Measurements from ENCODE around the gene TCAP. TPM values are rescaled to one million over a fixed set of nuclear protein-coding genes. Genes with fewer than 3 reads are reported as not detected.

The TCAP gene
- total RNA-seq, 2 experiments from 2014 or later: 1.3 to 1.8 TPM

DNA sequence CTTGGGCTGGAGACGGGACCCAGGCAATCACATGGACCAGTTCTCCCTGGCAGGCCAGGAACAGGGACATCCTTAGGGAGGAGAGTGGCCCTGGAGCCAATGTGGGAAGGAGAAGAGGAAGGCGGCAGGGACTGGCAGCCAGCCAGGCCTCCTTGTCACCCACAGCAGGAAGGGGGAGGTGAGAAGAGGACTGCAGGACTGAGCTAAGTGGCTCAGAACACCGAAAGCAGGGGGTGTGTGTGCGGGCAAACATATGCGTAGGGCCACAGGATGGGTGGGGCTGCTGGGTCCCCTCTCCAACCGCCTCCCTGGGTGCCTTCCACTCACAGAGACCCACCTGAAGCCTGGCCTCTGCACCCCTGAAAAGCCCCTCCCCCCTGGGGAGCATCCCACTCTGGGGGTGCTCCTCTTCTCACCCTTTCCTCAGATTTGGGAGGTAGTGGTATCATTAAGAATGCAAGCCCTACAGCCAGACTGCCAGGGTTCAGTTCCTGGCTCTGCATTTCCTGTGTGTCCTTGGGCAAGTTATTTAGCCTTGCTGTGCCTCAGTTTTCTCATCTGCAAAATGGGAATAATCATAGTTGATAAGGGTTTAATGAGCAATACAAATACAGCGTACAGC is 11.2 kb downstream of the TCAP start:
- H3K36me3 Mint-ChIP-seq (ENCODE audit: low read depth): peaks cover 12% of the 10 kb centered on the region
- ATAC-seq: peak; percentile 76
- DNase-seq: peak; percentile 80
- no peaks in the 10 kb centered on the region for H3K9me3 Mint-ChIP-seq (ENCODE audit: insufficient read depth)
- peaks cover 63% of the 10 kb centered on the region for H3K4me1 Mint-ChIP-seq (ENCODE audit: low read depth)
- POLR2A ChIA-PET: interaction anchor here (1.1 to 4.9 kb wide), 4 partner anchors 8 to 12 kb away, joined by 4 to 32 read pairs (median 6); partner anchors contain the start of genes PGAP3 and PNMT
- CTCF ChIA-PET: interaction anchor here (1.2 to 13.7 kb wide), 7 partner anchors 8 to 77 kb away, joined by 4 to 195 read pairs (median 8); partner anchors contain the start of genes MIEN1, PGAP3 and PNMT
- no peak overlapping the region for H3K4me3 Mint-ChIP-seq
- peaks cover 3% of the 10 kb centered on the region for H3K27me3 Mint-ChIP-seq (ENCODE audit: low read depth)
- peak overlapping the region; percentile 87 for H3K27ac Mint-ChIP-seq

DNA sequence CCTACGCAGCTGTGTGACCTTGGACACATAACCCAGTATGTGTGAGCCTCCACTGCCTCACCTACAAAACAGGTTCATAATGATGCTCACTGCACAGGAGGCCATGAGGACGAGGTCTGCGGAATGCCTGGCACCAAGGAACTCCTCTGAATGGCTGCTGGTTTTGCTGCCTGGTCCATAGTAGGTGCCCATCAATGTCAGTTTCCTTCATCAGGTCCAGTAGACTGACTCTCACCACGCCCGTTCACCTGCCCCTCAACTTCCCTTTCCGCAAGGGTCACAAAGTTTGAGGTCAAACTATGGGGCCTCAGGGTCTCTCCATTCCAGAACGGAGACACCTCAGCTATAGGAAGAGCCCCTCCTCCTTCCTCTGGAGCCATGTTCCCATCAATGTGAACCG is 11.9 kb downstream of the TCAP start:
- H3K4me1 Mint-ChIP-seq (ENCODE audit: low read depth): peaks cover 59% of the 10 kb centered on the region
- CTCF ChIA-PET: interaction anchor here (1.8 to 13.7 kb wide), 4 partner anchors 8 to 55 kb away, joined by 6 to 195 read pairs (median 12); partner anchors contain the start of genes MIEN1 and PNMT
- POLR2A ChIA-PET: interaction anchor here (2.0 to 4.9 kb wide), 2 partner anchors 9 to 11 kb away, joined by 7 to 32 read pairs; partner anchors contain the start of genes PGAP3 and PNMT

DNA sequence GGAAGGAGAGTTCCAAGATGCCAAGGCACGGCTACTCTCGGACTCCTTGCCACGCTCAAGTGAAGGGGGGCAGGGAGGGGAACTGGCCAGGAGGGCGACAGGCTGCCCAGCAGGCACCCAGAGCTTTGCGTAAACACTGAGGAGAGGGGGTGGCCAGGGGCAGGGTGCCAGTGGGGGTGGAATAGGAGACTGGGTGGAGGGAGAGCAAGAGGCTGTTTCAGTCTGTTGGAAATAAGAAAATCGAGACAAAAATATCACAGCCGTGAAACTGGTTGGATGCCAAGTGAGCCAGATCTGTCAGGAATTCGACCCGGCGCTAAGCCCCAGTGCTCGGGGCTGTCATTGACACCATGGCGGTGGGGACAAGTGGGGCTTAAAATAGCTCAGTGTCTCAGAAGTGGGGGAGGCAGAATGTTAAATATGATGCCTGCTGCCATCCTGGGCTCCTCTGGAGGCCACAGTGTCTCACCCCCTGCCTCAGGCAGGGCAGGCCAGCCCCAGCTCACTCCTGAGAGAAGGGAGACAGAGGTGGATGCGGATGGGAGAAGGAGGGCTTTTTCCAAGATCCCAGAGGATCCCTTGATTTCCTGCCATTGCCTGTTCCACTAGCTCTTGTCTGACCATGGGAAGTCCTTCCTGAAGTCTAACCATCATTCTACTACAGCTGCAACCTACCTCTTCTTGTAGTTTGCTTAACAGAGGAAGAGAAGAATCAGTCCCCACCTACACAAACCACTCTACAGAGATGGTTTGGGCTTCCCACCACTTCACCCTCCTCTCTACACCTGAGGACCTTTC is 12.6 kb downstream of the TCAP start:
- ChIA-PET POLR2A (interaction anchor here (1.0 to 4.9 kb wide), 4 partner anchors 9 to 52 kb away, joined by 5 to 32 read pairs (median 10); partner anchors contain the start of genes MIEN1, PGAP3 and PNMT), CTCF (interaction anchor here (1.0 to 13.7 kb wide), 5 partner anchors 9 to 55 kb away, joined by 3 to 195 read pairs (median 7); partner anchors contain the start of genes MIEN1 and PNMT)
- H3K27ac Mint-ChIP-seq: peak overlapping the region; percentile 91
- H3K4me1 Mint-ChIP-seq (ENCODE audit: low read depth): peaks cover 59% of the 10 kb centered on the region
- peaks cover 12% of the 10 kb centered on the region for H3K36me3 Mint-ChIP-seq (ENCODE audit: low read depth)
- H3K27me3 Mint-ChIP-seq (ENCODE audit: low read depth): no peaks in the 10 kb centered on the region
- no peaks in the 10 kb centered on the region for H3K9me3 Mint-ChIP-seq (ENCODE audit: insufficient read depth)
- no peak overlapping the region for H3K4me3 Mint-ChIP-seq
- ATAC-seq (no peak), DNase-seq (no peak)

More for the DNA sequence above, 11.9 kb downstream of the TCAP start:
- H3K27me3 Mint-ChIP-seq (ENCODE audit: low read depth): no peaks in the 10 kb centered on the region
- H3K4me3 Mint-ChIP-seq: no peak overlapping the region
- DNase-seq: no peak
- peaks cover 12% of the 10 kb centered on the region for H3K36me3 Mint-ChIP-seq (ENCODE audit: low read depth)
- H3K27ac Mint-ChIP-seq: peak overlapping the region; percentile 87
- H3K9me3 Mint-ChIP-seq (ENCODE audit: insufficient read depth): no peaks in the 10 kb centered on the region
- ATAC-seq: no peak

DNA sequence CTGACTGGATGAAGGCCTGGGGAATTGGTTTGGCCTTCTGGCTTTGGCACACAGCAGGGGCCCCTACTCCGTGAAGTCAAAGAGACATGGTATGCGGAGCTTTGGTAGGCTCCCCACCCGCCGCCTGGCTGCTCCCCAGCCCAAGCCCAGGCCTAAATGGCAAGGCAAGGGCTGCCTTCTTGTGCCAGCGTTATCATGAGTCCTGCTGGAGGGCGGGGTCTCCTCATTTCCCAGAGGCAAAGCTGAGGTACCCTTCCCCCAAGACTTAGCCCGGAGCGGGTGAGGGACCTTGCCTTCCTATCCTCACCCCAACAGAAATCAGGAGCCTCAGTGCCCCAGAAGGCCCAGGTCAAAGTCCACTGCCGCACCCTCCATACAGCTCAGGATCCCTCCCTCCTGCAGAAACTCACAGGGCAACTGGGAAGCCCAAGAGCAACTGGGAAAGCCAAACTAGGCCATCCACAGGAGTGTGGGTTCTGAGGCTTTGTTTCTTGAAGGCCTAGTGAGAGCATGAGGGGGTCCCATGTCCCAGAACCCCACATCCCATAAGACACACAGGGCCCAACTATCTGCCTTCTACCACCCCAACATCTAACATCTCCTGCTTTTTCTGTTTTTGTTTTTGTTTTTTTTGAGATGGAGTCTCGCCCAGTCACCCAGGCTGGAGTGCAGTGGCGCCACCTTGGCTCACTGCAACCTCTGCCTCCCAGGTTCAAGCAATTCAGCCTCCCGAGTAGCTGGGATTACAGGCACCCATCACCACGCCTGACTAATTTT is 13.4 kb downstream of the TCAP start:
- no peak for ATAC-seq
- ChIA-PET CTCF (interaction anchor here (0.7 to 13.7 kb wide), 14 partner anchors 8 to 186 kb away, joined by 3 to 195 read pairs (median 6); partner anchors contain the start of genes IKZF3, MIEN1, PGAP3 and PNMT), POLR2A (interaction anchor here (1.0 to 4.9 kb wide), 5 partner anchors 10 to 51 kb away, joined by 3 to 32 read pairs (median 7); partner anchors contain the start of genes MIEN1, PGAP3 and PNMT)
- no peak for DNase-seq
- Mint-ChIP-seq H3K36me3 (ENCODE audit: low read depth) (peaks cover 16% of the 10 kb centered on the region), H3K9me3 (ENCODE audit: insufficient read depth) (no peaks in the 10 kb centered on the region), H3K27me3 (ENCODE audit: low read depth) (no peaks in the 10 kb centered on the region), H3K4me3 (no peak overlapping the region), H3K27ac (peak overlapping the region; percentile 91), H3K4me1 (ENCODE audit: low read depth) (peaks cover 59% of the 10 kb centered on the region)

DNA sequence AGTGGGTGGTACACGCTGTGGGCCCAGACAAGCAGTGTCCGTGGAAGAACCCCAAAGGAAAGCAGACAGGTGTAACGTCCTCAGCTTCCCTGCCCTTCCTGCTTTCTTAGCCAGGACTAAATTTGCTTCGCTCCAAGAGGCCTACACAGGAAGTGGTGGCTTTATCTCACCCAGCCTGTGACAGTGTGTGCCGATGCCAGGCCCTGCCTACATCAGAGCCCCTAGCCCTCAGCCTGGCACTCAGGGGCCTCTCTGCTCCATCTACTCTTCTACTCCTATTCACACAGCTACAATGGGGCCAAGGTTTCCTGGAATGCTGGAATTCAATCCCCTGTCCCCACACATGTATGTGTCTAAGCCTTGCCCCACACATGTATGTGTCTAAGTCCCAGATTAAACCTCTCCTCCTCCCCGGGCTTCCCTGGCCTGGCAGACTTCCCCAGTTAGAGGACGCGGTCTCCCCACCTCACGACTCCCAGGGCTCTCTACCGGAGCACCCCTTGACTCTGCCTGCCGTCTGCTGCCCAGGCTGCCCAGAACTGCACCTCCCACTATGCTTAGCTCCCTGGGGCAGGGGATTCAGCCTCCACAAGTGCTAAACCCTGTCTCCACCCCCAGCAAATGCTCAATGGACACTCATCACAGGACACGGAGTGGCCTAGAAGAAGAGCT is 14.5 kb downstream of the TCAP start:
- CTCF ChIA-PET: interaction anchor here (0.9 to 2.8 kb wide), 11 partner anchors 9 to 58 kb away, joined by 3 to 17 read pairs (median 6); partner anchors contain the start of genes MIEN1, PGAP3 and PNMT
- no peaks in the 10 kb centered on the region for H3K27me3 Mint-ChIP-seq (ENCODE audit: low read depth)
- H3K4me1 Mint-ChIP-seq (ENCODE audit: low read depth): peaks cover 61% of the 10 kb centered on the region
- H3K27ac Mint-ChIP-seq: peak overlapping the region; percentile 91
- no peaks in the 10 kb centered on the region for H3K9me3 Mint-ChIP-seq (ENCODE audit: insufficient read depth)
- peak overlapping the region; percentile 36 for H3K4me3 Mint-ChIP-seq
- peak; percentile 56 for DNase-seq
- peaks cover 18% of the 10 kb centered on the region for H3K36me3 Mint-ChIP-seq (ENCODE audit: low read depth)
- POLR2A ChIA-PET: interaction anchor here (0.6 to 4.9 kb wide), 7 partner anchors 9 to 218 kb away, joined by 3 to 32 read pairs (median 3); partner anchors contain the start of genes CDK12, MIEN1, PGAP3 and PNMT
- peak; percentile 81 for ATAC-seq

DNA sequence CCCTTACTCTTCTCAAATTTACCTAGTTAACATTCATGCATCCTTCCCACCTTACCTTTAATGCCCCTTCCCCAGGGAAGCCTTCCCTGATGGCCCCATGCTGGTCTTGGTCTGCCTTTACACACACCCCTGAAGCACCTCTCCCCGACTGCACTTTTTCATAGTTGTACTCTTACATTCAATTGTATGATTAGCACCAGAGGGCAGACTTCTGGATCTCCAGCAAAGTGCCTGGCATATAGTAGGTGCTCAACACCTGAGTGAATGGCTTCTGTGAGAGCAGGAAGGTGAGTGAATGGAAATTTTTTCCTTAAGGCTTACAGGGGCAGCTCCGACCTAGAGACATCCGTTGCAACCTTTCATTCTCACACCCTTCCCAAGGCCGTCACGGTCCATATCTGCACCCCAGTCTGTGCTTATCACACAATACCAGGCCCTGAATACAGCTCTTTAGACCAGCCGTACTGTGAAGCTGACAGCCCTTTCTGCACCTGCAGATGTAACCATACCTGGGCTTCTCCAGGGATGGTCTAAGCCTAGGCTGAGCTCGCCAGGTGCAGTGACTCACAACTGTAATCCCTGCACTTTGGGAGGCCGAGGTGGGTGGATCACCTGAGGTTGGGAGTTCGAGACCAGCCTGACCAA is 18.3 kb downstream of the TCAP start:
- ATAC-seq: no peak
- Mint-ChIP-seq H3K27ac (no peak overlapping the region), H3K27me3 (ENCODE audit: low read depth) (no peaks in the 10 kb centered on the region), H3K4me1 (ENCODE audit: low read depth) (peaks cover 45% of the 10 kb centered on the region), H3K4me3 (no peak overlapping the region), H3K9me3 (ENCODE audit: insufficient read depth) (no peaks in the 10 kb centered on the region), H3K36me3 (ENCODE audit: low read depth) (peaks cover 24% of the 10 kb centered on the region)
- ChIA-PET POLR2A (no interaction called here), CTCF (interaction anchor here (0.9 to 2.5 kb wide), 4 partner anchors 12 to 70 kb away, joined by 3 to 11 read pairs (median 4); no protein-coding TSS in a partner anchor)
- no peak for DNase-seq

DNA sequence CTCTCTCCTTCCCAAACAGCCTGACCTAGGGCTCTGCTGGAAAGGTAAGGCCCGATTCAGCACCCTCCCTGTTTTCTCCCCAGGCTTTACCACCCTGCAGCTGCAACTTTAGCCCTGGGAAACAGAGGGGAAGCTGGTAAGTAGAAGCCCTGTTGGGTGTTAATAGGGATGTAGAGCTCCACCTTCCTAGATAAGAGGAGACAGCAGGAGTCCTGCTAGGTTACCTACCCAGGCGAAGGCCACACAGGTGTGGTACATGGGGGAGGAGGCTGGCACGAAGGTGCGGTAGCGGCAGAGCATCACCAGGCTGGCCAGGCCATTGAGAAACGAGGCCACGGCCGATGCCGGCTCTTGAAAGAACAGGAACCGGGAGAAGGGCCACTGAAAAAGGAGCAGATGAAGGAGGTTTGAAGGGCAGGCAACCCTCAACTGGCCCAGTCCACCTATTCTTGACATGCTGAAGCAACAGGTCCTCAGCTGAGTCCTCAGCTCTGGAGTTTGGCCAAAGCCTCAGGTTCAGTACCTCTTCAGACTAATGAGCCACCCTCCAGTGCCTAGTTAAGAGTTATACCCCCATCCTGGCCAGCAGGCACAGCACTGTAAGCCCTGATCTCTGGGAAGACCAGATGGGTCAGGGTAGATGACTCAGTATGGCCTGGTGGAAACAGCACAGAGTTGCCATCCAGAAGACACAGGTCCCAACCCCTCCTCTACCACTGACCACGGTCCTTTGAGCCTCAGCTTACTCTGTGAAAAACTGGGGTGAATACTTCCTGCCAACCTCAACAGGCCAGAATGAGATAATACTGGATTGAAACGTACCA is 19.4 kb downstream of the TCAP start:
- DNase-seq: no peak
- Mint-ChIP-seq H3K36me3 (ENCODE audit: low read depth) (peaks cover 24% of the 10 kb centered on the region), H3K4me1 (ENCODE audit: low read depth) (peaks cover 43% of the 10 kb centered on the region), H3K9me3 (ENCODE audit: insufficient read depth) (no peaks in the 10 kb centered on the region), H3K4me3 (no peak overlapping the region), H3K27me3 (ENCODE audit: low read depth) (no peaks in the 10 kb centered on the region), H3K27ac (no peak overlapping the region)
- CTCF ChIA-PET: interaction anchor here (1.0 to 2.5 kb wide), 3 partner anchors 13 to 33 kb away, joined by 4 to 11 read pairs (median 4); no protein-coding TSS in a partner anchor
- POLR2A ChIA-PET: interaction anchor here (1.2 kb wide), 1 partner anchor 9 kb away, joined by 4 read pairs; no protein-coding TSS in a partner anchor
- ATAC-seq: no peak

DNA sequence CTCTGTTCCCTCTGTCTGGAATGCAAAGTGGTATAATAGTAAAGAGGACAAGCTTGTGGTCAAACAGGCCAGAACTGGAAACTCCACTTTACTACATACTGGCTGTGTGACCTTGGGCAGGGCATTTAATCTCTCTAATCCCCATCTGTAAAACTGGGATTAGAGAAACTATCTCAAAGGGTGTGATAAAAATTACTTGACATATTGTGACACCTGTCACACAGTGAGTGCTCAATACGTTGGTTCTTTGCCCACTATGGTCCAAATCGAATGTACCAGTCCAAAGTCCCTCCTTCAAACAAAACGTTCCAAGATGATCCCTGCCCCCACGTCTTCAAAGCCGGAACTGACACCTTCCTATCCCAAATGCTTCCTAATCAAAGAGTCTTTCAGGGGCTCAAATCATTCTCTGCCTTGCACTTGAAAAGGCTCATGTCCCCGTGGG is 22.0 kb downstream of the TCAP start:
- Mint-ChIP-seq H3K36me3 (ENCODE audit: low read depth) (peaks cover 16% of the 10 kb centered on the region), H3K27ac (peak overlapping the region; percentile 95), H3K9me3 (ENCODE audit: insufficient read depth) (no peaks in the 10 kb centered on the region), H3K4me1 (ENCODE audit: low read depth) (peaks cover 28% of the 10 kb centered on the region), H3K4me3 (peak overlapping the region; percentile 98), H3K27me3 (ENCODE audit: low read depth) (no peaks in the 10 kb centered on the region)
- ATAC-seq (no peak), DNase-seq (no peak)
- ChIA-PET POLR2A (interaction anchor here (2.1 to 2.7 kb wide), 3 partner anchors 15 to 43 kb away, joined by 7 to 15 read pairs (median 12); partner anchors contain the start of gene MIEN1), CTCF (interaction anchor here (1.6 to 2.9 kb wide), 5 partner anchors 8 to 65 kb away, joined by 7 to 16 read pairs (median 12); partner anchors contain the start of genes MIEN1 and PNMT)

Data from activated CD8-positive, alpha-beta T cell treated with anti-CD3 and anti-CD28 coated beads, Interleukin-2, amount 10 ng/mL, durations not matched to agents 7 days and 5 days (primary cell).